Keratinocyte (primary cell): ENCODE measurements around the gene NMRAL1. TPM values are rescaled to one million over a fixed set of nuclear protein-coding genes. Genes with fewer than 3 reads are reported as not detected.
A peak's percentile ranks its signal among the peaks of the same experiment; 100 is the strongest.

Experiments
- DNase-seq: peaks from one replicate; pipeline ENCODE4 v3.0.0-alpha.2; 2011; ENCODE audit warnings: low read depth, missing footprints, low spot score
- FAIRE-seq: peaks from 2 replicates; lab custom pipeline; 2011; peaks lifted over from hg19 to GRCh38; lab: Jason Lieb, UNC
- H2AFZ ChIP-seq: 2 replicates; pipeline ENCODE4 v1.6.0; 2012; ENCODE audit warnings: low read length, control low read depth, inconsistent platforms; ENCODE audit not compliant: control insufficient read depth
- H3K27ac ChIP-seq: 2 replicates; pipeline ENCODE4 v1.5.1; 2011; ENCODE audit warnings: low read length; ENCODE audit not compliant: control insufficient read depth, insufficient read depth
- H3K27me3 ChIP-seq: 3 replicates; pipeline ENCODE4 v1.6.0; 2011; ENCODE audit warnings: low read length; ENCODE audit not compliant: control insufficient read depth, insufficient read depth; ENCODE audit errors: extremely low read depth
- H3K36me3 ChIP-seq, 2 experiments: 2 replicates in 1 of 2; 3 replicates in 1 of 2; pipeline ENCODE4 v1.5.1; 2011; ENCODE audit warnings: low read length in 2 of 2, mild to moderate bottlenecking in 1 of 2; ENCODE audit not compliant: control insufficient read depth in 2 of 2, insufficient read depth in 2 of 2; ENCODE audit errors: extremely low read depth in 1 of 2
- H3K4me1 ChIP-seq: 3 replicates; pipeline ENCODE4 v1.5.1; 2011; ENCODE audit warnings: low read length; ENCODE audit not compliant: control insufficient read depth, insufficient read depth; ENCODE audit errors: extremely low read depth
- H3K4me2 ChIP-seq: 3 replicates; pipeline ENCODE4 v1.6.0; 2011; ENCODE audit warnings: low read depth, low read length; ENCODE audit not compliant: control insufficient read depth, insufficient read depth; ENCODE audit errors: extremely low read depth
- H3K4me3 ChIP-seq, 3 experiments: fragments of 200-600 bp in 1 of 3; sonication (generic) in 1 of 3; 2 replicates in 2 of 3; 3 replicates in 1 of 3; pipeline ENCODE4 v1.5.1; 2011 to 2016; ENCODE audit warnings: low read length in 3 of 3, mild to moderate bottlenecking in 3 of 3, control low read depth in 2 of 3, inconsistent platforms in 1 of 3, low read depth in 1 of 3, mixed read lengths in 1 of 3, mixed run types in 1 of 3, moderate library complexity in 1 of 3; ENCODE audit not compliant: control insufficient read depth in 2 of 3, insufficient read depth in 2 of 3; ENCODE audit errors: extremely low read depth in 1 of 3
- H3K79me2 ChIP-seq: 2 replicates; pipeline ENCODE4 v1.6.0; 2012; ENCODE audit warnings: low read length; ENCODE audit not compliant: control insufficient read depth, insufficient read depth
- H3K9ac ChIP-seq: 3 replicates; pipeline ENCODE4 v1.6.0; 2011; ENCODE audit warnings: low read length; ENCODE audit not compliant: control insufficient read depth, insufficient read depth; ENCODE audit errors: extremely low read depth
- H3K9me1 ChIP-seq: 3 replicates; pipeline ENCODE4 v1.6.0; 2011; ENCODE audit warnings: low read length; ENCODE audit not compliant: control insufficient read depth, insufficient read depth; ENCODE audit errors: extremely low read depth
- H3K9me3 ChIP-seq: 2 replicates; pipeline ENCODE4 v1.5.1; 2012; ENCODE audit warnings: low read depth, low read length; ENCODE audit not compliant: control insufficient read depth
- H4K20me1 ChIP-seq: 3 replicates; pipeline ENCODE4 v1.6.0; 2011; ENCODE audit warnings: low read length; ENCODE audit not compliant: control insufficient read depth, insufficient read depth; ENCODE audit errors: extremely low read depth
- EZH2 ChIP-seq: IDR thresholded peaks from one replicate; pipeline ENCODE4 v1.6.1; 2012; ENCODE audit warnings: inconsistent platforms, mild to moderate bottlenecking, low read length, moderate library complexity
- dilution Hi-C: fragments of 300-500 bp; cut with MboI; formaldehyde crosslinking; loops from one replicate; pipeline ENCODE4 v1.7.0; 2020; ENCODE audit warnings: low sequenced_read_pairs; ENCODE audit not compliant: extremely low pct_ligation_motif_present
- polyA plus RNA-seq, 5 experiments: library from polyadenylated mRNA; depleted of rRNA in 3 of 5; stranded (reverse) in 3 of 5; stranded (forward) in 1 of 5; unstranded in 1 of 5; fragments of >200 nt; gene quantifications; 1 replicate in 1 of 5; 2 replicates in 3 of 5; 3 replicates in 1 of 5; pipeline versions ENCODE4 v1.2.1 to v1.2.3, GENCODE V29; 2011 to 2012; ENCODE audit warnings: missing spikeins in 2 of 5, low read depth in 1 of 5, low replicate concordance in 1 of 5
- TF ChIP-seq, protein P1 (sequence below), 3 experiments: IDR thresholded peaks in 1 of 3; conservative IDR thresholded peaks in 1 of 3; optimal IDR thresholded peaks in 1 of 3; 2 replicates in 2 of 3; 3 replicates in 1 of 3; pipeline versions ENCODE3 to v1.5.1; 2011; ENCODE audit warnings: low read length in 3 of 3, mild to moderate bottlenecking in 3 of 3, moderate library complexity in 2 of 3, control low read depth in 1 of 3, inconsistent platforms in 1 of 3; ENCODE audit not compliant: insufficient read depth in 2 of 3; ENCODE audit errors: extremely low read depth in 1 of 3

NMRAL1 gene
- polyA plus RNA-seq, 1 donor (not counting 4 experiments of a cell fraction or from before 2014, with no cell fraction given) = 39.5 TPM

DNA sequence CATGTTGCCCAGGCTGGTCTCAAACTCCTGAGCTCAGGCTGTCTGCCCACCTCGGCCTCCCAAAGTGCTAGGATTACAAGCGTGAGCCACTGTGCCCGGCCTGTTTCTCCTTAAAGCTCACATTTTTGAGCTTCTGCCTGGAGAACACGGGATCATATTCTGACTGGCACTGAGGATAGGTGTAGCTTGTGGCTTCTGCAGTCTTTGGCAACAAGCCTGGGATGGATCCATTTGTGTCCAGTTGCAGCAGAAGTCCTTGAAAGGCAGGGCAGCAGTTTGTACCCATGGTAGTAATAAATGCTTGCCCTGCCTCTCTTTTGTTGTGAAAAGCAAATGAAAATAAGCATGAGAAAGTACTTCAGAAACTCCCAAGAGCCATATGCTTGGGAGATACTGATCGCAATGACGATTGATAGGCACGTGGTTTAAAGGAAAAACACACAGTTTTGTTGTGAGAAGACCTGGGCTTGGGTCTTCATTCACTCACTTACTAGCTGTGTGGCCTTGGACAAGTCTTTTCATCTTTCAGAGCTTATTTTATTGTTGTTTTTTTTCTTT lies 54.9 kb downstream of the NMRAL1 start:
- H3K4me1 ChIP-seq = peaks cover 8% of the 10 kb centered on the region
- no peaks in the 10 kb centered on the region for H3K9me1 ChIP-seq
- no peak for FAIRE-seq
- TF ChIP-seq EZH2 = no peak
- TF ChIP-seq, protein P1, sequence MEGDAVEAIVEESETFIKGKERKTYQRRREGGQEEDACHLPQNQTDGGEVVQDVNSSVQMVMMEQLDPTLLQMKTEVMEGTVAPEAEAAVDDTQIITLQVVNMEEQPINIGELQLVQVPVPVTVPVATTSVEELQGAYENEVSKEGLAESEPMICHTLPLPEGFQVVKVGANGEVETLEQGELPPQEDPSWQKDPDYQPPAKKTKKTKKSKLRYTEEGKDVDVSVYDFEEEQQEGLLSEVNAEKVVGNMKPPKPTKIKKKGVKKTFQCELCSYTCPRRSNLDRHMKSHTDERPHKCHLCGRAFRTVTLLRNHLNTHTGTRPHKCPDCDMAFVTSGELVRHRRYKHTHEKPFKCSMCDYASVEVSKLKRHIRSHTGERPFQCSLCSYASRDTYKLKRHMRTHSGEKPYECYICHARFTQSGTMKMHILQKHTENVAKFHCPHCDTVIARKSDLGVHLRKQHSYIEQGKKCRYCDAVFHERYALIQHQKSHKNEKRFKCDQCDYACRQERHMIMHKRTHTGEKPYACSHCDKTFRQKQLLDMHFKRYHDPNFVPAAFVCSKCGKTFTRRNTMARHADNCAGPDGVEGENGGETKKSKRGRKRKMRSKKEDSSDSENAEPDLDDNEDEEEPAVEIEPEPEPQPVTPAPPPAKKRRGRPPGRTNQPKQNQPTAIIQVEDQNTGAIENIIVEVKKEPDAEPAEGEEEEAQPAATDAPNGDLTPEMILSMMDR (optimal IDR thresholded peaks at IDR 0.05 in 1 of 3, IDR thresholded peaks at IDR 0.05 in 1 of 3, conservative IDR thresholded peaks at IDR 0.05 in 1 of 3; ENCODE audit: extremely low read depth in 1 of 3, insufficient read depth in 2 of 3, low read length in 3 of 3) = no peak
- DNase-seq = no peak
- no peak overlapping the region for H3K9ac ChIP-seq
- no peak overlapping the region for H3K4me3 ChIP-seq
- peaks cover 1 to 4% of the 10 kb centered on the region in 2 experiments for H3K36me3 ChIP-seq
- H3K4me2 ChIP-seq = no peak overlapping the region
- no peaks in the 10 kb centered on the region for H4K20me1 ChIP-seq
- no peak overlapping the region for H2AFZ ChIP-seq
- no peak overlapping the region for H3K27ac ChIP-seq
- peaks cover 13% of the 10 kb centered on the region for H3K79me2 ChIP-seq
- dilution Hi-C loops = no loop called here
- H3K9me3 ChIP-seq = no peaks in the 10 kb centered on the region
- no peaks in the 10 kb centered on the region for H3K27me3 ChIP-seq

DNA sequence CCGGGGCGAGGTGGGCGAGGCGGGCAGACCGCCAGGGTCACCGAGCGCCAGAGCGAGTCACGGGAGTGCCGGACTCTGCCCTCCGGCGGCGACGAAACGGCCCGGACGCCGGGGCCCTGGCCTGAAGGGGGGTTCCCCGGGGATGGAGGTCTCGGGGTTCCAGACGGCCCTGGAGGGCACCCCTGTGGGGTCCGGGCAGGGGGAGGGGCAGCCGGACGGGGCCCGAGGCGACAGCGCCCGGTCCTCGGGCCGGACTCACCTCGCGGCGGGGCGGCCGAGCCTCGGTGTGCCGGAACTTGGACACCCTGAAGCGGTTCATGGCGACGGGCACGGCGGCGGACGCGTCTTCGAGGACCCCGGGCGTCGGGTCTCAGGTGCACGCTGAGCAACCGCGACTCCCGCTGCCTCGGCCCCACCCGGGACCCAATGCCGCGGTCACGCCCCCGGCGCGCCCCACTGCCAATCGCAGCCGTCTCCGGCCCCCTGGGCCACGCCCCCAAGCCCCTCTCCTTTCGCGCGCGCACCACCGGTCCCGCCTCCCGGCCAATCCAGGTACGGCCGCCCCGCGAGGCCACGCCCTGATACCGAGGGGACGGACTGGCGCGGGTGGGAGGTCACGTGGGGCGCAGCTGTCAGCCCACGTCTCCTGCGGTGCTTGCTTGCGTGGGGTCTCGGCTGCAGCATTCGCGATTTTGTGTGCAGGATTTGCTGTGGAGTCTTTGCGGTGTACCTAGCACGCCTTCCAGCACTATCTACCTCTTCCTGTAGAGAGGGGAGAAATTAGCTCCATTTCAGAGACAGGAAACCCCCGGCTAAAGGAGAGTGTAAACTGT lies 58.0 kb downstream of the NMRAL1 start, which contains the start of gene CORO7:
CORO7 (minus strand) TSS at position 397 of the 833 bp plus-strand sequence; CDS start at position 319, 78 bp downstream.
- no peaks in the 10 kb centered on the region for H3K27me3 ChIP-seq
- H3K4me3 ChIP-seq = peak within 1 kb of the TSS; percentile 71 to 91 (median 82)
- no peak for FAIRE-seq
- TF ChIP-seq, protein P1 (optimal IDR thresholded peaks at IDR 0.05 in 1 of 3, IDR thresholded peaks at IDR 0.05 in 1 of 3, conservative IDR thresholded peaks at IDR 0.05 in 1 of 3; ENCODE audit: extremely low read depth in 1 of 3, insufficient read depth in 2 of 3, low read length in 3 of 3) = no peak
- TF ChIP-seq EZH2 = no peak
- H3K4me1 ChIP-seq = peaks cover 8% of the 10 kb centered on the region
- H3K79me2 ChIP-seq = peaks cover 30% of the 10 kb centered on the region
- peaks cover 3% of the 10 kb centered on the region for H4K20me1 ChIP-seq
- peaks cover 5 to 11% of the 10 kb centered on the region in 2 experiments for H3K36me3 ChIP-seq
- dilution Hi-C loops = no loop called here
- H3K9ac ChIP-seq = peak within 1 kb of the TSS; percentile 80
- no peaks in the 10 kb centered on the region for H3K9me1 ChIP-seq
- DNase-seq = no peak
- peak within 1 kb of the TSS; percentile 64 for H3K27ac ChIP-seq
- H3K4me2 ChIP-seq = peak within 1 kb of the TSS; percentile 93
- peak within 1 kb of the TSS; percentile 92 for H2AFZ ChIP-seq
- no peaks in the 10 kb centered on the region for H3K9me3 ChIP-seq
